Measurements from ENCODE around the gene ACTR5.
"Not testable (repeated sequence)": the region's sequence is repeated elsewhere in the genome, so short reads cannot be mapped to it uniquely, and the experiment has no call there.

Gene ACTR5

DNA sequence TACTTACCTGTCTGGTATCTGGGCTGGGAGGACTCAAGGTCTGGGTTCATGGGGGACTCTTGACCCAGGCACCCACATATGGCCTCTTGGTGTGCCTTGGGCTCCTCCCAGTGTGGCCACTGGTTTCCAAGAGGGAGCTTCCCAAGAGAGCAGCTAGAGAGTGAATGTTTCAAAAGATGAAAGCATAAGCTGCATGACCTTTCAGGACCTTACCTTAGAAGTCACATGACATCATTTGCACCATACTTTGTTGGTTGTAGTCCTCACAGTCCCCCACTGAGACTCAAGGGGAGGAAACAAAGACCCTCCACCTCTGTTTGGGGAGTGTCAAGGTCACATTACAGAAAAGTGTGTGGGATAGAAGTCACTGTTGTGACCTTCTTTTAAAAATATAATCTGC, 13.9 kb downstream of the ACTR5 start:
- H3K4me3 ChIP-seq (ENCODE audit: low read depth, low read length): no peak overlapping the region
- no peak for DNase-seq (ENCODE audit: low read depth)

DNA sequence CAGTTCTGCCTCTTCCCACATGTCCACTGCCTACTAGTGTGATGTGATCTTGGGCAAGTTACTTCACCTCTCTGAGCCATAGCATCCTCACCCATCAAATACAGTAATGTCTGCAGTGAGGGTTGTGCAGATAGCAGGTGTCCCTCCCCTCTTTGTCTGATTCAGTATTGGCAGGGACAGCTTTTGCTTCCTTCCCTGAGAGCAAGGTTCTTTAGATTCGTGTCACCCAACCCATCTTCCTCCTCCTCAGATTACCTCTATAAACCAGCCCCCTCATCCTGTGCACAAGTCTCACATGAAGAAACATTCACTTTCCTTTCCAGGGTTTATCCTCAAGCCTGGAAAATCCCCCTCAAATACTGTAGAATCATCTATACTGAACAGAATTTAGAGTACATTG, 15.4 kb downstream of the ACTR5 start:
- no peak overlapping the region for H3K4me3 ChIP-seq (ENCODE audit: low read depth, low read length)
- no peak for DNase-seq (ENCODE audit: low read depth)

DNA sequence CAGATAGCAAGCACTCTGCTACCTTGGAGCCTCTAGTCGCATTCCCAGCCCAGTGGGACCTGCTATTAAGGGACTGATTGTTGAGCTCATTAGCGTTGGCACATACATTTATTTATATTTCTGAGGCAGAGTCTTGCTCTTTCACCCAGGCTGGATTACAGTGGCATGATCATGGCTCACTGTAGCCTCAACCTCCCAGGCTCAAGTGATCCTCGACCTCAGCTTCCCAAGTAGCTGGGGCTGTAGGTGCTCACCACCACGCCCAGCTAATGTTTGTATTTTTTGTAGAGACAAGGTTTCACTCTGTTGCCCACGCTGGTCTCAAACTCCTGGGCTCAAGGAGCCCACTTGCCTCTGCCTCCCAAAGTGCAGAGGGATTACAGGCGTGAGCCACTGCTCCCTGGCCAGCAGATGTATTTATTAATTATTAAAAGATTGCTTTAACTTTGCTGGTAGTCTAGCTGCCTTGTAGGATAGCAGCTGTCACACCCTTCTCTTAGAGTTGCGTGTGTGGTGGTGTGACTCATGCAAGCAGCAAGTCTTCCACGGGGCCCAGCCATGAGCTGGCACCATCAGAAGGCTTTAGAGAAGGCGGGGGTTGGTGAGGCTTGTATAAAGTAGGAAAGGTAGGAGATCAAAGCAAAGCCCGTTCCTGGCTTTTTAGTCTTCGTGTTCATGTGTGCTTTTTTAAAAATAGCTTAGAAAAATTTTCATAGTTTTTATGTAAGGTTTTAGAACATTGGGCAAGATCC, 16.5 kb downstream of the ACTR5 start:
- DNase-seq (ENCODE audit: low read depth): peak; percentile 69

DNA sequence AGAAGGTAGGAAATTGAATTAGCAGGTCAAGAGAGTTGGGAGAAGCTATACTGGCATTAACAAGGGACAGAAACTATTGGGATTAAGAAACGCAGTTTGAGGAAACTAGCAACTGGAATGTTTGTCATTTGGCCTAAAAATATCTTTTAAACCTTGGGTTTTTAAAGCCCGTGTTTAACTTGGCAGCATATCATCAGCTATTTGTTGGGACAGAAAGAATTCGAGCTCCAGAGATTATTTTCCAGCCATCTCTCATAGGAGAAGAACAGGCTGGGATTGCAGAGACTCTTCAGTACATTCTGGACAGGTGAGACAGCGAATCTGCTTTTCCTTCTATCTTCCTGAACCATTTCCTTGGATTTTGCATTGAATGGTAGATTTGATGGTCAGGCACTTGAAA, 17.8 kb downstream of the ACTR5 start:
- H3K4me3 ChIP-seq (ENCODE audit: low read depth, low read length): no peak overlapping the region
- DNase-seq (ENCODE audit: low read depth): no peak

More for the DNA sequence above, 16.5 kb downstream of the ACTR5 start:
- no peak overlapping the region for H3K4me3 ChIP-seq (ENCODE audit: low read depth, low read length)

DNA sequence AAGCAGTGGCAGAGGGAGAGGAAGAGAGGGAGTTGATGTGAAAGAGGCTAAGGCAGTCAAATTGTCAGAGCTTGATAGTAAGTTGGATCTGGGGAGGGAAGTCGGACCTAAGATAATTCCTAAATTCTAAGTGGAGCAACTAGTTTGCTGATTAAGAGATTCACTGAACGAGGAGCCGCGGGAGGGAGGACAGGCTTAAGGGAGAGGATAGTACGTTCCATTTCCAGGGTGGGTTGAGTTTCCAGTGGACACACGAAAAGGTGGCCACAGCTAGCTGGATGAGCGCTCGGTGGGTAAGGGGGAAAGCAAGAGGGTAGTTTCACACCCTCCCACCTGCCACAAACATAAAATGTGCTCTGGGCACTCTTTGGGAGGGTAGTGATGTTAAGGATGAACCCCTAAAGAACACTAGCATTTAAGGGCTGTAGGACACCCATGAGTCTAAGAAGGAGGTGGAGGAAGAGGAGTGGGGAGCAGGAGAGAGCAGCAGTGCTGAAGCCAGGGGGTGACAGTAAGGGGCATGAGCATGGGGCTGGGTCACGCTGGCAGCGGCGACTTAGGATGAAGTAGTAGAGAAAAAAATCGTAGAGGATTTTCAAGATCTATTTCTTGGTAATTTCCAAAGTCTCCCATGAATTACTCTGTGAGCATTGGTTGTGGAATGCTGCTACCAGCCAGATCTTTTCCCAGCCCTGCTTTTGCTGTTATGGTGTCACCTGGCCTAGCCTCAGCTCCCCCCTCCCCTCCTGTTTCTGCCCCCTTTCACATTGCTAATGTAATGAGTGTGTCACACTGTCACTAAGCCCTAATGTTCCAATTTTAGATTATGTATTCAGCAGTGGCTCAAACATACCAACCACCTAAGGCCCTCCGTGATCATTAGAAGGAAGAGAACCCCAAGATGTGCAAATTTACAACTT, 21.4 kb downstream of the ACTR5 start:
- no peak for DNase-seq (ENCODE audit: low read depth)
- no peak overlapping the region for H3K4me3 ChIP-seq (ENCODE audit: low read depth, low read length)

DNA sequence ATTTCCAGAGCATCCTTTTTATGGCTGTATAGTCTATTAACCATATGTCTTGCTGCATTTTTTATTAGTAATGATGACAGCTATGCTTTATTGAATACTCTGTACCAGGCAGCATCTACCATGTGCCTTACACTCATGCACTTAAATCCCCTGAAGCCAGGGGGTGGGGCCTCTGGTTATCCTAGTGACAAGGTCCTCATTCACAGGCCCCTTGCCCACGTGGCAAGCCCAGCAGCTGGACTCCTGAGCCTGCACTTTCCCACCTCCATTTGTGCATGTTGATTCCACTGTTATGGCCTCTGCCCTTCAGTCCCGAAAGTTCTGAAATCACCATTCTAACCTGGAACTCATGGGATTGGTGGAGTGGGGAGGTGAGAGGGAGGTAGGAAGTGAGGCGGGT, 22.3 kb downstream of the ACTR5 start:
- no peak for DNase-seq (ENCODE audit: low read depth)
- H3K4me3 ChIP-seq (ENCODE audit: low read depth, low read length): no peak overlapping the region

DNA sequence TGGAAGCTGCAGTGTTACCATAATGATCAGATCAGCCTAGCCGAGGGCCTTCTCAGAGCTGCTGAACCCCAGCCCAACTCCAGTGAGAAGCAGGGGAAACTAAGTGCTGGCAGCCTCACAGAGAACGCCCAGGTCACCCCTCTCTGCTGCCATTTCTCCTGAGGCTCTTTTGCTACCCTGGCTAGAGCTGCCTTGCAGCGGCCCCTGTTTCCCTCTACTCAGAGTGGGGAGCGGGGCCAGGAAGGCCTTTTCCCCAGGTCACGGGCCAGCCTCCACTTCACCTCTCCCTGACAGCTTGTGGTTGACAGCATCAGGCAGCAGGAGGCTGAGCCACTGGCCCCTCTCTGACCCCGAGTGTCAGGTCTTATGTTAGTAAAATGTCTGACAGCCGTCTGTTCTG, 22.7 kb downstream of the ACTR5 start:
- no peak overlapping the region for H3K4me3 ChIP-seq (ENCODE audit: low read depth, low read length)
- DNase-seq (ENCODE audit: low read depth): no peak

DNA sequence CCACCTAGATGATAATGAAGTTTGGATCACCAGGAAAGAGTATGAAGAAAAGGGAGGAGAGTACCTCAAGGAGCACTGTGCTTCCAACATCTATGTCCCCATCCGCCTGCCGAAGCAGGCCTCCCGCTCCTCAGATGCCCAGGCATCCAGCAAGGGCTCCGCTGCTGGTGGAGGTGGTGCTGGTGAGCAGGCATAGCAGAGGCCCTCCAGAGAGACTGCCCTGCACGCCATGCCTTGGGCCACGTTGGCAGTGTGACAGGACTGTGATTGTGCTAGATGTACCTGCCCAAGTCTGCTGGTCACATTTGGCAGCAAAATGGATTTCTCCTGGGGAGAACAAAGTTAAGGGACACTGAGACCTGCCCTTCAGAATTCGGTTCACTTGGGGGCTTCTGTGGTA, 23.4 kb downstream of the ACTR5 start:
- no peak for DNase-seq (ENCODE audit: low read depth)
- no peak overlapping the region for H3K4me3 ChIP-seq (ENCODE audit: low read depth, low read length)

DNA sequence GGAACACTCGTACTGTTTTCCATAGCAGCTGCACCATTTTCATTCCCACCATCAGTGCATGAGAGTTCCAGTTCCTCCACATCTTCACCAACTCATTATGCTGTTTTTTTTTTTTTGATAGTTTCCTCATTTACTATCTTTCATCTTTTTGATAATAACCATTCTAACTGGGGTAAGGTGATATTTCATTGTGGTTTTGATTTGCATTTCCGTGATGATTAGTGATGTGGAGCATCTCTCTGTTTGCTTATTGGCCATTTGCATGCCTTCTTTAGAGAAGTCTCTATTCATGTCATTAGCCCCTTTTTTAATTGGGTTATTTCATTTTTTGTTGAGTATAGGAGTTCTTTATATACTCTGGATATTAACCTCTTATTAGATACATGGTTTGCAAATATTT, 25.9 kb downstream of the ACTR5 start:
- H3K4me3 ChIP-seq (ENCODE audit: low read depth, low read length): no peak overlapping the region
- DNase-seq (ENCODE audit: low read depth): no peak

DNA sequence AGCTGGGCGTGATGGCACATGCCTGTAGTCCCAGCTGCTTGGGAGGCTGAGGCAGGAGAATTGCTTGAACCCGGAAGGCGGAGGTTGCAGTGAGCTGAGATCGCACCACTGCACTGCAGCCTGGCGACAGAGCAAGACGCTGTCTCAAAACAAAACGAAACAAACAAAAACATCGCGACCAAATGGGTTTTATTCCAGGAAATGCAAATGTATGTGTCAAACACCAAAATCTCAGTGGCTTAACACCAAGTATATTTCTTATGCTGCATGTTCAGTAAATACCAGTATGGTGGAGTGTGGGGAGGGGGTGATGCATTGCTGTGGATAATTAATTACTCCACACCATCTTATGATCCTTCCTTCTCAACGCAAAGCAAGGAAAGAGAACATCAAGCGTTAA, 28.1 kb downstream of the ACTR5 start:
- H3K4me3 ChIP-seq (ENCODE audit: low read depth, low read length): no peak overlapping the region
- DNase-seq (ENCODE audit: low read depth): no peak

DNA sequence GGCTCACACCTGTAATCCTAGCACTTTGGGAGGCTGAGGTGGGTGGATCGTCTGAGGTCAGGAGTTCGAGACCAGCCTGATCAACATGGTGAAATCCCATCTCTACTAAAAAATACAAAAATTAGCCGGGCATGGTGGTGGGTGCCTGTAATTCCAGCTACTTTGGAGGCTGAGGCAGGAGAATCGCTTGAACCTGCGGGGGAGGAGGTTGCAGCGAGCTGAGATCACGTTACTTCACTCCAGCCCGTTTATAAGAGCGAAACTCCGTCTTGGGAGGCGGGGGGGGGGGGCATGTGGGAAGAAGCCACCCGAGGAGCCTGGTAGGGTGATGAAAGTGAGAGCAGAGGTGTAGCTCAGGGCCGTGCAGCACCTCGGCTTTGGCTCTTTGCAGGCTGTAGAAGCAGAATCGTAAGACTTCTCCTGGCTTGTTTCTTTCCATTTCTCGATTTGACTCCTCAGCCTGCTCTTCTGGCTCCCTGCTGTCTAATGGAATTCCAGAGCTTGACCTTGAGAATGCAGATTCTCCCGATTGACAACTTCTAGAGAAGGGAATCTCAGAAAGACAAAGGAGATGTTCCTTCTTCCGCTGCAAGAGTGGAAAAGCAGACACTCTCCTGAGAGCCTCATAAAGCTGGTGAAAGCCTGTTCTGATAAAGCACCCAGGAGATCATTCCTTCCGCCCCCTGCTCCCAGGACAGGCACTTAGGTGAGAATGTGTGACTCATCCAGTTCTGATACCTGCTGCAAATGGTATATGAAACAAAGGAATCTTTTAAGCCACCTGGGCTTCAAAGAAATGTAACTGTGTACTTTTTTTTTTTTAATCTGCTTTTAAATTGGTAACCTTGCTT, 31.2 kb downstream of the ACTR5 start:
- H3K4me3 ChIP-seq (ENCODE audit: low read depth, low read length): no peak overlapping the region
- DNase-seq (ENCODE audit: low read depth): no peak

DNA sequence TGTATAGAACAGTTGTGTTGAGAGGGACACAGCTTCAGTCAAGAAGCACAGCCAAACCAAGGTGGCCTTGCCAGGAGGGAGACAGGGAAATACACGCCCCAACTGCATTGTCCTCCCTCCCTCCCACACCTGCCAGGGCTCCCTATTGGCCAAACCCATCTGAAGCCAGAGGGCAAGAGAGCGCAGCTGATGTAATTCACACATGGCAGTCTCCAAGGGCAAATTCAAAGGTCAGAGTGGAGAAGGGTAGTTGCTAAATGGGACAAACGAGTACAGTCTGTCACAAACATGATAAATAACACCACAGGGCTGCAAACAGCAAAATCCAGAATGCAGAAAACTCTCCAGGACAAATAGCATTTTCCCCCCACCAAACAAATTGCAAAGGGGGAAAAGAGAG, 34.0 kb downstream of the ACTR5 start:
- no peak for DNase-seq (ENCODE audit: low read depth)
- no peak overlapping the region for H3K4me3 ChIP-seq (ENCODE audit: low read depth, low read length)

DNA sequence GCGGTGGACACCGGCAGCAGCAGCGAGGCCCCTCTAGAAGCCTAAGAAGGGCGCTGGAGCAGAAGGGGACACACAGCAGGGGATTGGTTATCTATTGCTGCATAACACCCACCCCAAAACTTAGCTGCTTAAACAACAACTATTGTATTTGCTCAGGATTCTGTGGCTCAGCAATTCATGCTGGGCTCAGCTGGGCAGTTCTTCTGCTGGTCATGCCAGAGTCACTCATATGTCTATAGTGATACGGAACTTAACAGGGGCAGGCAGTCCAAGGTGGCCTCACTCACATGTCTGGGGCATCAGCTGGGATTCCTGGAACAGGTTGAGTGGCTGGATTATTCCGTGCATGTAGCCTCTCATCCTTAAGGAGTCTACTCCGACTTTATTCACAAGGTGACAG, 39.6 kb downstream of the ACTR5 start:
- no peak for DNase-seq (ENCODE audit: low read depth)
- H3K4me3 ChIP-seq (ENCODE audit: low read depth, low read length): no peak overlapping the region

DNA sequence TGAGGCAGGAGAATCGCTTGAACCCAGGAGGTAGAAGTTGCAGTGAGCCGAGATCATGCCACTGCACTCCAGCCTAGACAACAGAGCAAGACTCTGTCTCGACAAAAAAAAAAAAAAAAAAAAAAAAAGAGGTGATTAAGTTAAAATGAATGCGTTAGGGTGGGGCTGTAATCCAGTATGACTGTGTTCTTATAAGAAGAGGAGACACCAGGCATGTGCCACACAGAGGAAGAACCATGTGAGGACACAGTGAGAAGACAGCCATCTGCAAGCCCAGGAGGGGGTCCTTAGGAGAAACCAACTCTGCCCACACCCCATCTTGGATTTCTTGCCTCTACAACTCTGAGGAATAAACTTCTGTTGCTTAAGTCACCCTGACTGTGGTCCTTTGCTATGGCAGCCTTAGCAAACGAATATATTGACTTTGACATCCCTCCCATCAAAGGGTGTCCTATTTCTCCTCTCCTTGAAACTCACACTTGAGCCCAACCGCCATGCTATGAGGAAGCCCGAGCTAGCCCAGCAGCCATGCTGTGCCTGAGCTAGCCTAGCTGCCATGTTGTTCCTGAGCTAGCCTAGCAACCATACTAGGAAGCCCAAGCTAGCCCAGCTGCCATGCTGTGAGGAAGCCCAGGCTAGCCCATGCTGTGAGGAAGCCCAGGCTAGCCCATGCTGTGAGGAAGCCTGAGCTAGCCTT, 41.4 kb downstream of the ACTR5 start:
- no peak for DNase-seq (ENCODE audit: low read depth)
- no peak overlapping the region for H3K4me3 ChIP-seq (ENCODE audit: low read depth, low read length)

DNA sequence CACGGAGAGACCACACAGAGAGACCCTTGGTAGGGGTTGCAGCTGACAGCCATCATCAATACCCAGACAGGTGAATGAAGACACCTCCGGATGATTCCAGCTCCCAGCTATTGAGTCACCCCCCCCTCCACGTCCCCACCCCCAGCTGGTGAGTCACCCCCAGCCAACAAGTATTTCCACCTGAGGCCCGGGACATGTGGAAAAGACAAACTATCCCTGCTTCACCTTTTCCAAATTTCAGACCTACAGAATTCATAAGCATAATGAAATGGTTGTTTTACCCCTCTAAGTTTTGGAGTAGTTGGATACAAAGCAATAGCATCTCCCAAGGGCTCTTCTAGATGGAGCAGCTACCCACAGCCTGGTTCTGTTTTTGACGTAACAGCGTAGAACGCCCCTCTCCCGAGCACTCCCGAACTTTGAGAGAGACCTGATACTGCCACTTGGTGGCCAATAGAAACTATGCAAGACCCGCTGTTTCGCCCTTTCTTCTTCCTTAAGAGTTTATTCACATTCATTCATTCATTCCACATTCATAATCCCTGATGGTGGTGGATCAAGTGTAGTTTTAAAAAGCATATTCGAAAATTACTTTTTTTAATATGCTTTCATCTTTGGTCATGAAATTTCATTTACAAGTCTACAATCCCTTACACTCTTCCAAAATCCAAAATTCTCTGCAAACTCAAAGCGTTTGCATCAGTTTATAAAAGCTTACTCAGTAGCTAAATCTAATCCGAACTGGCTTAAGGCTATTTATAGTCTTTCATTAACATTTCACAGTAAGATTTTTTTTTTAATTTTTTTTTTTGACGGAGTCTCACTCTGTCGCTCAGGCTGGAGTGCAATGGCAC, 42.2 kb downstream of the ACTR5 start:
- DNase-seq (ENCODE audit: low read depth): peak; percentile 1
- H3K4me3 ChIP-seq (ENCODE audit: low read depth, low read length): no peak overlapping the region

DNA sequence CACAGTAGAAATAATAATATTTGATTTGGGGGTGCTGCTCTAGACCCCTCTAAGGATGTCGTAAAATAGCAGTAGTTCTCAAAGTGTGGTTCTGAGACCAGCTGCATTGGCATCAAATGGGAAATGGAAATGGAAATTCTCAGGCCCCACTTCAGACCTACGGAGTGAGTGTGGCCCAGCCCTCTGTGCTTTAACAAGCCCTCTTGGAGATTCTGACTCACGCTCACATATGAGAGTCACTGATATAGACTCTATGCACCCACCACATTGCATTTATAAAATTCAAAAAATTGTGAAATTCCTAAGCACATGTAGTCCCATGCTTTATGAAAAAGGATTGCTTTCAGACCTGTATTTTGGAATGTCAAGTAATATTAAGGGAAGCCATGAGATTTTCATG, 43.0 kb downstream of the ACTR5 start:
- DNase-seq (ENCODE audit: low read depth): no peak
- no peak overlapping the region for H3K4me3 ChIP-seq (ENCODE audit: low read depth, low read length)

DNA sequence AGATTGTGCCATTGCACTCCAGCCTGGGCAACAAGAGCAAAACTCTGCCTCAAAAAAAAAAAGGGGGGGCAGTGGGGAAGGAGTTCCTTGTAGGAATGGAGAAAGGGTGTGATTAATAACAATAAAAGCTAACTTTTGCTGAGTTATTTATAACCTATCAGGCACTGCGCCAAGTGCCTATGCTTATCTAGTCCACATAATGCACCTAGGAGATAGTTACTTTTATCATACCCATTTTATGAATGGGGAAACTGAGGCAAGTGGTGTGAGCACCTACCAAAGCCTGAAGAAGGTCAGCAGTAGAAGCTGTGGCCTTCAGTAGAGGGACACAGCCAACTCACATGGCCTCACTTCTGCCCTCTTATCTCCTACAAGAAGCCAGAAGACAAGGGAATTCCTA, 43.7 kb downstream of the ACTR5 start:
- DNase-seq (ENCODE audit: low read depth): no peak
- H3K4me3 ChIP-seq (ENCODE audit: low read depth, low read length): no peak overlapping the region

DNA sequence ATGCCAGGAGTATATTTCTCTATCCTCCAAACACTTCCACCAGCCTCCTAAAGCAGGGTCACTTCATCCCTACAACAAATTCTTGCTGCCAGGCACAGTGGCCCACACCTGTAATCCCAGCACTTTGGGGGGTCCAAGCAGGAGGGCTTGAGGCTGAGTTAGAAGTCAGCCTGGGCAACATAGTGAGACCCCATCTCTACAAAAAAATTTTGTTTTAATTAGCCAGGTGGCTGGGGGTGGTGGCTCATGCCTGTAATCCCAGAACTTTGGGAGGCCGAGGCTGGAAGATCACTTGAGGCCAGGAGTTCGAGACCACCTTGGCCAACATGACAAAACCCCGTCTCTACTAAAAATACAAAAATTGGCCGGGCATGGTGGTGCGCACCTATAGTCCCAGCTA, 45.8 kb downstream of the ACTR5 start:
- H3K4me3 ChIP-seq (ENCODE audit: low read depth, low read length); DNase-seq (ENCODE audit: low read depth): not testable (repeated sequence)

DNA sequence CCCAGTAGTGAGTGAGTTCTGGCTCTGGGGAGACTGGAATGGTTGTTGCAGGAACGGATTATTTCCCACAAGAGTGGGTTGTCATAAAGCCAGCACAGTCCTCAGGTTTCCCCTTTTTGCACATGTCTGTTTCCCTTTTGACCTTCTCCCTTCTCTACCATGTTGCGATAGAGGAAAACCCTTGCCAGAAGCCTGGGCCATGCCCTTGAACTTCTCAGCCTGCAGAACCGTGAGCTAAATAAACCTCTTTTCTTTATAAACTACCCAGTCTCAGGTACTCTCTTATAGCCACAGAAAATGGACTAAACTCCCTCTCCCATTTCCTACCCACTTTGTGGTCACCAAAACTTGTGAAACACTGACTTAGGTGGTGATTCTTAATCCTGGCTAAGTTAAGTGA, 50.0 kb downstream of the ACTR5 start:
- no peak overlapping the region for H3K4me3 ChIP-seq (ENCODE audit: low read depth, low read length)

More for the DNA sequence above, 50.0 kb downstream of the ACTR5 start:
- no peak for DNase-seq (ENCODE audit: low read depth)

Measured in skeletal muscle cell (primary cell).